Panc1 (cell line): Measurements from ENCODE around the gene PLEKHA1. TPM values are rescaled to one million over a fixed set of nuclear protein-coding genes. Genes with fewer than 3 reads are reported as not detected.

Source experiments
- ATAC-seq: fragments of 200-7000 bp; cut with Tn5 transposase; 2 replicates; pipeline ENCODE4 v1.9.1; 2020; ENCODE audit warnings: mild to moderate bottlenecking, moderate library complexity
- BruUV-seq: library from RNA; stranded (reverse); fragments of 400-500 nt; replicated peaks from 2 replicates; lab custom pipeline; 2021; lab: Mats Ljungman, UMichigan
- CTCF ChIA-PET: fragments of 300-600 bp; sonication (Branson Sonifier 250); formaldehyde crosslinking; loops from one replicate; lab custom pipeline; 2022; ENCODE audit warnings: antibody characterized with exemption; lab: Charles Lee
- POLR2A ChIA-PET: fragments of 300-600 bp; sonication (Branson Sonifier 250); formaldehyde crosslinking; loops from one replicate; lab custom pipeline; 2022; ENCODE audit warnings: antibody characterized with exemption; lab: Charles Lee
- DNase-seq: peaks from one replicate; pipeline ENCODE4 v3.0.0-alpha.2; 2010; ENCODE audit warnings: low read depth, low spot score
- H3K27ac ChIP-seq: 2 replicates; pipeline ENCODE4 v1.5.1; 2011; ENCODE audit warnings: mild to moderate bottlenecking, low read length, inconsistent platforms
- H3K27me3 ChIP-seq: fragments of 200-500 bp; sonication (Bioruptor generic); 2 replicates; pipeline ENCODE4 v1.6.0; 2014; ENCODE audit warnings: low read length, inconsistent platforms; ENCODE audit not compliant: control insufficient read depth, insufficient read depth
- H3K36me3 ChIP-seq: fragments of 200-500 bp; sonication (Bioruptor generic); 2 replicates; pipeline ENCODE4 v1.5.1; 2014; ENCODE audit warnings: inconsistent platforms, mild to moderate bottlenecking, low read length, moderate library complexity; ENCODE audit not compliant: control insufficient read depth, insufficient read depth
- H3K4me1 ChIP-seq: 2 replicates; pipeline ENCODE4 v1.5.1; 2011; ENCODE audit warnings: inconsistent platforms, mild to moderate bottlenecking, low read length, moderate library complexity; ENCODE audit not compliant: control insufficient read depth, insufficient read depth
- H3K4me3 ChIP-seq, 2 experiments: 2 replicates each; pipeline ENCODE4 v1.5.1; 2011 to 2012; ENCODE audit warnings: low read depth in 2 of 2, low read length in 2 of 2, mild to moderate bottlenecking in 2 of 2, inconsistent platforms in 1 of 2, moderate library complexity in 1 of 2
- H3K9me3 ChIP-seq: fragments of 200-500 bp; sonication (Bioruptor generic); 2 replicates; pipeline ENCODE4 v1.5.1; 2014; ENCODE audit warnings: low read depth, mild to moderate bottlenecking, inconsistent platforms, low read length, moderate library complexity; ENCODE audit not compliant: control insufficient read depth, insufficient read depth
- CTCF ChIP-seq: fragments of 450-650 bp; IDR thresholded peaks from 2 replicates; pipeline ENCODE4 v1.5.1; 2017; ENCODE audit warnings: mild to moderate bottlenecking
- POLR2AphosphoS5 ChIP-seq: IDR thresholded peaks from 2 replicates; pipeline ENCODE4 v1.6.1; 2012; ENCODE audit warnings: mild to moderate bottlenecking, low read depth, low read length, moderate library complexity
- REST ChIP-seq, 2 experiments: IDR thresholded peaks; 2 replicates each; pipeline ENCODE4 v1.6.1; 2011 to 2012; ENCODE audit warnings: low read depth in 2 of 2, control low read depth in 1 of 2, low read length in 1 of 2, mild to moderate bottlenecking in 1 of 2, moderate library complexity in 1 of 2; ENCODE audit not compliant: insufficient read depth in 1 of 2
- SIN3A ChIP-seq: IDR thresholded peaks from 2 replicates; pipeline ENCODE4 v1.6.1; 2012; ENCODE audit warnings: low read depth, mild to moderate bottlenecking, low read length, moderate library complexity, borderline replicate concordance; ENCODE audit not compliant: insufficient read depth
- TCF7L2 ChIP-seq: IDR thresholded peaks from 2 replicates; pipeline ENCODE4 v1.6.1; 2011; ENCODE audit warnings: mild to moderate bottlenecking, low read depth, low read length, inconsistent platforms
- in situ Hi-C: cut with HindIII; loops from 2 replicates; pipeline ENCODE4 v1.10.0; 2016; ENCODE audit warnings: low sequenced_read_pairs, low pct_unique_long_range_greater_than_20kb
- intact Hi-C: fragments of 100-400 bp; cut with micrococcal nuclease; formaldehyde crosslinking; loops from one replicate; pipeline ENCODE4 v1.10.0; 2022; ENCODE audit not compliant: unreplicated experiment
- total RNA-seq: library from RNA; stranded (reverse); gene quantifications from one replicate; pipeline ENCODE4 v1.2.1, GENCODE V29; 2021; ENCODE audit not compliant: unreplicated experiment

PLEKHA1 gene
- total RNA-seq, 1 experiment from 2014 or later = 95.5 TPM

- Histone ChIP-seq H3K36me3 (peaks cover 50% of the 10 kb centered on the region), H3K27ac (no peak overlapping the region), H3K4me3 (no peak overlapping the region), H3K27me3 (no peaks in the 10 kb centered on the region), H3K4me1 (no peaks in the 10 kb centered on the region), H3K9me3 (no peaks in the 10 kb centered on the region)
- no peak for DNase-seq
- ATAC-seq = no peak
- TF ChIP-seq CTCF = no peak
- TF ChIP-seq SIN3A = no peak
- no peak for TF ChIP-seq POLR2AphosphoS5
- no peak for TF ChIP-seq REST (IDR thresholded peaks at IDR 0.05; ENCODE audit: insufficient read depth in 1 of 2, low read depth in 2 of 2, low read length in 1 of 2)
- TF ChIP-seq TCF7L2 = no peak
- no TSS peak for BruUV-seq
- intact Hi-C loops (no loop called here), in situ Hi-C loops (no loop called here)
- ChIA-PET CTCF (no interaction called here), POLR2A (no interaction called here)
Observed at GRCh38 chr10:122402548-122403131, 28.1 kb downstream of the PLEKHA1 start.

GRCh38 chr10:122404576-122404975 is 30.1 kb downstream of the PLEKHA1 start:
- in situ Hi-C loops = no loop called here
- no peak for TF ChIP-seq POLR2AphosphoS5
- TF ChIP-seq TCF7L2 = no peak
- no peak for TF ChIP-seq CTCF
- no peak for TF ChIP-seq SIN3A
- no peak for TF ChIP-seq REST (IDR thresholded peaks at IDR 0.05; ENCODE audit: insufficient read depth in 1 of 2, low read depth in 2 of 2, low read length in 1 of 2)
- Histone ChIP-seq H3K4me1 (no peaks in the 10 kb centered on the region), H3K9me3 (no peaks in the 10 kb centered on the region), H3K36me3 (peaks cover 45% of the 10 kb centered on the region), H3K27ac (no peak overlapping the region), H3K4me3 (no peak overlapping the region), H3K27me3 (no peaks in the 10 kb centered on the region)
- BruUV-seq = no TSS peak
- ATAC-seq (no peak), DNase-seq (no peak)
- intact Hi-C loops = no loop called here
- ChIA-PET POLR2A (no interaction called here), CTCF (interaction anchor here (0.8 kb wide), 1 partner anchor 105 kb away, joined by 4 read pairs; no protein-coding TSS in a partner anchor)
